ENCODE data around the gene COG5. TPM values are rescaled to one million over a fixed set of nuclear protein-coding genes. Genes with fewer than 3 reads are reported as not detected.

The COG5 gene
- total and polyA plus RNA-seq, 9 of the 15 experiments (the other 6 are each of a cell fraction or from before 2014, with no cell fraction given), result 15.3 to 75.1 (median 56.4) TPM

GRCh38 chr7:107463139-107464078 is 100.3 kb downstream of the COG5 start (continued):
- TF ChIP-seq POLR2G (IDR thresholded peaks at IDR 0.05; ENCODE audit: low read depth, low read length) (no peak), DDX20 (tag; IDR thresholded peaks at IDR 0.05; ENCODE audit: low read depth) (no peak), ZFPM2 (CRISPR knock-in tag; IDR thresholded peaks at IDR 0.05) (no peak), ZNF785 (CRISPR knock-in tag; IDR thresholded peaks at IDR 0.05) (no peak), TRIM28 (IDR thresholded peaks at IDR 0.05) (no peak), FIP1L1 (IDR thresholded peaks at IDR 0.05; ENCODE audit: low read depth, low read length, poor library complexity, severe bottlenecking) (no peak), GABPB1 (CRISPR knock-in tag; IDR thresholded peaks at IDR 0.05) (peak; percentile 22; the same call in 1 of the 2 replicates), ZBTB9 (CRISPR knock-in tag; IDR thresholded peaks at IDR 0.05) (no peak), ZNF444 (CRISPR knock-in tag; IDR thresholded peaks at IDR 0.05) (no peak), NR2F6 (CRISPR knock-in tag; IDR thresholded peaks at IDR 0.05) (no peak), CHD2 (IDR thresholded peaks at IDR 0.05; ENCODE audit: low read depth, low read length) (no peak), CREBBP (IDR thresholded peaks at IDR 0.05; ENCODE audit: low read depth, low read length) (no peak), HES1 (IDR thresholded peaks at IDR 0.05; ENCODE audit: low read depth) (no peak), TOE1 (IDR thresholded peaks at IDR 0.05; ENCODE audit: borderline replicate concordance) (peak; percentile 37; the same call in 1 of the 2 replicates), TOE1 (CRISPR knock-in tag; IDR thresholded peaks at IDR 0.05; ENCODE audit: borderline replicate concordance, low read depth) (no peak), HIVEP1 (CRISPR knock-in tag; IDR thresholded peaks at IDR 0.05) (no peak), FOXO4 (CRISPR knock-in tag; IDR thresholded peaks at IDR 0.05) (no peak), TCF7 (IDR thresholded peaks at IDR 0.05; ENCODE audit: borderline replicate concordance) (no peak), MCM7 (IDR thresholded peaks at IDR 0.05) (no peak), CC2D1A (IDR thresholded peaks at IDR 0.05) (peak; percentile 77), NR2C1 (IDR thresholded peaks at IDR 0.05) (no peak), NR2C1 (tag; IDR thresholded peaks at IDR 0.05) (no peak), SMARCB1 (IDR thresholded peaks at IDR 0.05; ENCODE audit: insufficient read length, low read depth) (no peak), PHB2 (IDR thresholded peaks at IDR 0.05; ENCODE audit: low read depth) (no peak), NFE2 (IDR thresholded peaks at IDR 0.05; ENCODE audit: low read depth) (peak; percentile 98), SIRT6 (IDR thresholded peaks at IDR 0.05; ENCODE audit: low read depth, low read length) (no peak), ZBTB12 (CRISPR knock-in tag; IDR thresholded peaks at IDR 0.05) (no peak)
